GM19099 (cell line): ENCODE data around the gene GRID1.

ENCODE experiments used
- POLR2A ChIP-seq: IDR thresholded peaks from 3 replicates; pipeline ENCODE4 v1.6.1; 2011; ENCODE audit warnings: low read depth; ENCODE audit not compliant: insufficient read length; ENCODE audit errors: extremely low read depth

Gene GRID1

GRCh38 chr10:85666102-85666501, 700.5 kb downstream of the GRID1 start:
- no peak for TF ChIP-seq POLR2A

GRCh38 chr10:85665681-85666080, 700.9 kb downstream of the GRID1 start:
- TF ChIP-seq POLR2A = no peak

- TF ChIP-seq POLR2A = no peak
These were observed 701.5 kb downstream of the GRID1 start for GRCh38 chr10:85665078-85665477.

- TF ChIP-seq POLR2A = no peak
These were observed 705.5 kb downstream of the GRID1 start for GRCh38 chr10:85661123-85661522.

- no peak for TF ChIP-seq POLR2A
These were observed 707.3 kb downstream of the GRID1 start for GRCh38 chr10:85659331-85659730.

GRCh38 chr10:85658518-85658917, 708.1 kb downstream of the GRID1 start:
- TF ChIP-seq POLR2A = no peak

- TF ChIP-seq POLR2A = no peak
These were observed 709.0 kb downstream of the GRID1 start for GRCh38 chr10:85657476-85658113.

- no peak for TF ChIP-seq POLR2A
These were observed 711.2 kb downstream of the GRID1 start for GRCh38 chr10:85655411-85655810.

- TF ChIP-seq POLR2A = no peak
These were observed 715.1 kb downstream of the GRID1 start for GRCh38 chr10:85651497-85651882.

- no peak for TF ChIP-seq POLR2A
These were observed 715.7 kb downstream of the GRID1 start for GRCh38 chr10:85650791-85651496.

- no peak for TF ChIP-seq POLR2A
These were observed 717.1 kb downstream of the GRID1 start for GRCh38 chr10:85649461-85649860.

GRCh38 chr10:85648279-85648754, 718.3 kb downstream of the GRID1 start:
- no peak for TF ChIP-seq POLR2A

GRCh38 chr10:85647741-85648140, 718.9 kb downstream of the GRID1 start:
- TF ChIP-seq POLR2A = no peak

- no peak for TF ChIP-seq POLR2A
These were observed 720.5 kb downstream of the GRID1 start for GRCh38 chr10:85645926-85646711.

GRCh38 chr10:85645053-85645452, 721.5 kb downstream of the GRID1 start:
- no peak for TF ChIP-seq POLR2A
